CD4-positive, alpha-beta T cell treated with Interferon alpha-2 for 1 hour (primary cell): ENCODE data around the gene KCNN1.
"Not testable (repeated sequence)": the region's sequence is repeated elsewhere in the genome, so short reads cannot be mapped to it uniquely, and the experiment has no call there.

ENCODE experiments used
- DNase-seq, 2 donors: peaks; one replicate each; pipeline ENCODE4 v3.0.0-alpha.2; 2020 to 2022

The KCNN1 gene

DNA sequence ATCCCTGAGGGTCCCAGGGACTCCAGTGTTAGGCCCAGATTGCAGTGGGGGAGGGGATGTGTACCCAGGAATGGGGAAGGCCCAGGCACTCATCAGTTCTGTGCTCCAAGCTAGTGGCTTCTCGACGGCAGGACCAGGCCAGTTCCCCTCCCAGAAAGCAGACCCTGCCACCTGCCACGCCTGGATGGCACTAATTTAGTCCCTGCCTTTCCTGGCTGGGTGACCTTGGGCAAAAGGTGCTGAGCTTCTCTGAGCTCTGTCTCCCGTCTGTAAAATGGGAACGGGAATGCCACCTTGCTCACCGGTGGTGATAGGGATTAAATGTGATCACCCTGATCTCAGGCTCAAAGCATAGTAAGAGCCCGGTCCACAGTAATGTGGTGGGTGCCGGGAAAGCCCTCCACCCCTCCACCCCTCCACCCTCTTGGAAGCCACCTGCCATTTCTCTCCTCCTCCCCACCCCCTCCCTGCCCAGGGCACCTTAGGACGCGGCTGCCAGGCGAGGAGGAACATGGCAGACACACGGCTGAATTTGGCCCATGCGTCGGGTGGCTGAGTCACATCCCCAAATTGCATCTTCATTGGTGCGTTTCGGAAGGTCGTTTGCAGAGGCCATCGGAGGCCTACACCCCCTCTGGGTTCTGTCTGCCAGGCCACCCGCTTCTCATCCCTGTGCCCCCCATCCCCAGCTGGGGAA is 2.3 kb downstream of the KCNN1 start:
- no peak for DNase-seq

DNA sequence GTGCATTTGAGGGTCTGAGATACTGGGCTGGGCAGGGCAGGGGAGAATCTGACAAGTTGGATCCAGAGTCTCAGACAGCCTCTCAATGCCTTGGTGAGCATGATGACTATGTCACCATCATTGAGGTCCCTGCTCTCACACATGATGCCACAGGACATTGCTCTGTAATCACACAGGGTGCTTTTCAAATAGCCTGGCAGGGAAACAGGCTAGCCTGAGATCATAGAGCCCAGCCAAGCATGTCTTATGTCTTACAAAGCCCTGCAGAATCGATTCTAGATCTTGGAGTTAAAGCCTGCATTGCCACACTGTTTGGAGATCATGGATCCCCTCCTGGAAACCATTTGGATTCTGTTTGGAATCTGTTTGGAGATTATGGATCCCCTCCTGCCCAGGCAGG is 5.3 kb downstream of the KCNN1 start:
- no peak for DNase-seq

- no peak for DNase-seq
Measured at GRCh38 chr19:17973759-17974158, 6.9 kb downstream of the KCNN1 start.

GRCh38 chr19:17974551-17974950 is 7.6 kb downstream of the KCNN1 start:
- DNase-seq, result no peak

DNA sequence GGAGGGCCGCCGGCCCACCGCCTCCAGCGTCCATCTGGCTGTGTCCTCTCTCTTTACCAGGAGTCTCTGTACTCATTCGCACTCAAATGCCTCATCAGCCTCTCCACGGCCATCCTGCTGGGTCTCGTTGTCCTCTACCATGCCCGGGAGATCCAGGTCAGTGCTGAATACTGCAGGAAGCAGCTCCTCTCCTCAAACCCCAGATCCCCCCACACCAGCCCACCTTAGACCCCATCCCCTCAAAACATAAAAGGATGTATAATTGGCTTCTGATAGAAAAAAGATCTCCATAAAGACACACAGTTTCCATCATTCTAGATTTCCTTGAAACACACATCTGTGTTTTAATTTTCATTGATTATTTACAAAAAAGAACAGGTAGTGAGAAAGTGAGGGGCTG is 8.1 kb downstream of the KCNN1 start:
- DNase-seq, result no peak

GRCh38 chr19:17977021-17977420 is 10.1 kb downstream of the KCNN1 start:
- DNase-seq, result no peak

DNA sequence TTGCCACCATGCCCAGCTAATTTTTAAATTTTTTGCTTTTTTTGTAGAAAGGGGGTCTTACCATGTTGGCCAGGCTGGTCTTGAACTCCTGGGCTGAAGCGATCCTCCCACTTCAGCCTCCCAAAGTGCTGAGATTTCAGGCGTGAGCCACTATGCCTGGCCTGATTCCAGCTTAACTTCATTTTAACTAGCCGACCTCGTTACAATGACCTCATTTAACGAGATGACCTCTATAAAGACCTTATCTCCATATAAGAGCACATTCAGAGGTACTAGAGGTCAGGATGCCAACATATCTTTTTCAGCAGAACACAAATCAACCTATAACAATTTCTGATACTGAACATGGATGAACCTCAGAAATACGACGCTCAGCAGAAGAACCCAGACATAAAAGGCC is 10.6 kb downstream of the KCNN1 start:
- DNase-seq, result no peak

DNA sequence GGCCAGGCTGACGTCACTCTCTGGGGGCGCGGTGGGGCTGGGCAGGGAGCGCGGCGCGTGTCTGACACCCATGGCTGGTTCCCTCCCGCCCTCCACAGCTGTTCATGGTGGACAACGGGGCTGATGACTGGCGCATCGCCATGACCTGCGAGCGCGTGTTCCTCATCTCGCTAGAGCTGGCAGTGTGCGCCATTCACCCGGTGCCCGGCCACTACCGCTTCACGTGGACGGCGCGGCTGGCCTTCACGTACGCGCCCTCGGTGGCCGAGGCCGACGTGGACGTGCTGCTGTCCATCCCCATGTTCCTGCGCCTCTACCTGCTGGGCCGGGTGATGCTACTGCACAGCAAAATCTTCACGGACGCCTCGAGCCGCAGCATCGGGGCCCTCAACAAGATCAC is 14.7 kb downstream of the KCNN1 start:
- no peak for DNase-seq

- DNase-seq, result no peak
Measured at GRCh38 chr19:17982430-17982829, 15.5 kb downstream of the KCNN1 start.

GRCh38 chr19:17985037-17985818 is 18.3 kb downstream of the KCNN1 start:
- DNase-seq, result no peak

DNA sequence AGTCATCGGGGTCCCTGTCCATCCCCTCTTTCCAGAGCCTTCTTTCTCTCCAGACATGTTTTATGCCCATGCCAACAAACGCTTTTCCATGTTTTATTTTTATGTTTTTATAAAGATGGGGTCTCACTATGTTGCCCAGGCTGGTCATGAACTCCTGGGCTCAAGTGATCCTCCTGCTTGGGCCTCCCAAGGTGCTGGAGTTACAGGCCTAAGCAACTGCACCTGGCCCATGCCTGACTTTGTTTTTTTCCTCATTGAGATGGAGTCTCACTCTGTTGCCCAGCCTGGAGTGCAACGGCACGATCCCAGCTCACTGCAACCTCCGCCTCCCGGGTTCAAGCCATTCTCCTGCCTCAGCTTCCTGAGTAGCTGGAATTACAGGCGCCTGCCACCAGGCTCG is 19.7 kb downstream of the KCNN1 start:
- DNase-seq, result not testable (repeated sequence)

DNA sequence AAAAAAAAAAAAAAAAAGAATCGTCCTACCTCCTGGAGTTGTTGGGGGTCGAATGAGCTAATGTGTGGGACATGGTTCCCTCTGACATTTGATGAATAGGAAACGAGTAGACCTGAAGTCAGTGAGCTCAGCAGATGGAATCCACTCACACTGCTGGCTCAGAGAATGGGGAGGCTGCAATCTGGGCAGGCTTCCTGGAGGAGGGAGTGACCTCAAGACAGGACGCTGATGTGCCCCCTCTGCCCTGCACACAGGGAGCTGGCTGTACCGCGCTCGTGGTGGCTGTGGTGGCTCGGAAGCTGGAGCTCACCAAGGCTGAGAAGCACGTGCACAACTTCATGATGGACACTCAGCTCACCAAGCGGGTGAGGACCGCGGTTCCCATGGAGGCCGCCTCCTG is 21.3 kb downstream of the KCNN1 start:
- no peak for DNase-seq

GRCh38 chr19:17989425-17990094 is 22.7 kb downstream of the KCNN1 start:
- DNase-seq, result no peak

DNA sequence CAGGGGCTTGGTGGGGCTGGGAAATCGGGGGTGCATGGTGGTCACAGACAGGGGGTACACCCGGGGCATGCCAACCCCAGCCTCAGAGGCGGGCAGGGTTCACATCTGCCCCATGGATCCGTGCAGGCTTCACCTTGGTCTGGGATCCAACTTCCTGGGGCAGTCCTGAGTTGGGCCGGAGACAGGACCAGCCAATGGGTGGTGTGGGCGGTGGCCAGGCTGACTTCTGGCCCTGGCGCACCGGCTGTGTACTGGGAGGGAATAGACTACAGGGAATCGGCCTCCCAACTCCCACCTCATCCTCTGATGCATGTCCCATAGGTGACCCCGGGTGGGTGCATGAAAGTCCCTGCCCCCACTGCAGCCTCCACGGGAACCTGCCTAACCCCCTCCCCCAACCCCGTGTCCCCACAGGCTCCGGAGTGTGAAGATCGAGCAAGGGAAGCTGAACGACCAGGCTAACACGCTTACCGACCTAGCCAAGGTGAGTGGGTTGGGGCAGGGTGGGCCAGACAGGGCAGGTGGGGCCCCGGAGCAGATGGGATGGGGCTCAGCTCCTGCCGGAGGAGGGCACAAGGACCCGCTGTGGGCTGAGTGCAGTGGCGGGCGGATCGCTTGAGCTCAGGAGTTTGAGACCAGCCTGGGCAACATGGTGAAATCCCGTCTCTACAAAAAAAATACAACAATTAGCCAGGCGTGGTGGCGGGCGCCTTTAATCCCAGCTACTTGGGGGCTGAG is 26.3 kb downstream of the KCNN1 start:
- no peak for DNase-seq

DNA sequence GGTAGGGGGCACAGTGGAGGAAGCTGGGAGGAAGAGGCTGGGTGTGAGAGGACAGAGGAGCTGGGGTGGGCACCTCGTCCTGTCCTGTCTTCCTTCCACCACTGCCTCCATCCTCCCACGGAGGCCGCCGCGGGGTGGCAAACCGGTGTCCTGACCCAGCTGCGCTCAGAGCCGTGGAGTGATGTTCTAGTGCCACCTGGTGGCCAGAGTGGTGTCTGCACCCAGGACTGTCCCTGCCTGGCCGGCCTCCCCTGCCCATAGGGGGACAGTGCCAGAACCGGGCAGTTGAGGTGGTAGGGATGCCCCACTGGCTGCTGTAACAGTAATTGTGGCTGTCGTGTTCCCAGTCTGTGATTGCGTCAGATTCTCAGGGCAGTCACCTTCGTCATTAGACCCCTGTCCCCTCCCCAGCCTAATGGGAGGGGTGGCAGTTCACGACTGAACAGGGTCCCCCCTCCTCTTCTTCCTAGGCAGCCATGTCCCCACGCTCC is 30.0 kb downstream of the KCNN1 start:
- peak; percentile 83 to 89 for DNase-seq

DNA sequence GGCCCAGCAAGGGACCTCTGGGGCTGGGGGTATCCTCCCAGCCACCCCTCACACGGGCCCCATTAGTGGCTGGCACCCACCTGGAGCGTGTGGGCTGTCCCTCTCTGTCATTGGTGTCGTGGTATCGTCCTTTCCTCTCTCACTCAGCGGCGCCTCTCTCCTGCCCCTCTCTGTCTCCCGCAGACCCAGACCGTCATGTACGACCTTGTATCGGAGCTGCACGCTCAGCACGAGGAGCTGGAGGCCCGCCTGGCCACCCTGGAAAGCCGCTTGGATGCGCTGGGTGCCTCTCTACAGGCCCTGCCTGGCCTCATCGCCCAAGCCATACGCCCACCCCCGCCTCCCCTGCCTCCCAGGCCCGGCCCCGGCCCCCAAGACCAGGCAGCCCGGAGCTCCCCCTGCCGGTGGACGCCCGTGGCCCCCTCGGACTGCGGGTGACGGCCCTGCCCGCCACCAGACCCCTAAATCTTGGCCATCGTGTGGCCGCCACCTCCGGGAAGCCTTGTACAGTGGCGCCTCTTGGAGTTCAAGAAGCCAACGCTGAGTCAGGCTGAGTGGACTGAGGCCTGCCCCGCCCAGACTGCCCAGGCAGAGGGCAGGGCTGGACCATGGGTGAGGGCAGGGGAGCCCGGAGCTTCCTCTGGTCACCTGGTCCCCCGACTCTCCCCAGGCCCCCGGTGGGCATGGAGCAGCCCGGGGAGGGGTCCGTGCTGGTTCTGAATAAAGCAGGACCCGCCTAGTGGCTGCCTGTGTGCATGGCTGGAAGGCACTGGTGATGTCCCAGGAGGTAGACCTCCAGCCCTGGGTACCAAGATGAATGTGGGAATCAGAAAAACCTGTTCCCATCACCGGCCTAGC is 31.3 kb downstream of the KCNN1 start:
- no peak for DNase-seq

- no peak for DNase-seq
Measured at GRCh38 chr19:17998827-17999150, 31.9 kb downstream of the KCNN1 start.

DNA sequence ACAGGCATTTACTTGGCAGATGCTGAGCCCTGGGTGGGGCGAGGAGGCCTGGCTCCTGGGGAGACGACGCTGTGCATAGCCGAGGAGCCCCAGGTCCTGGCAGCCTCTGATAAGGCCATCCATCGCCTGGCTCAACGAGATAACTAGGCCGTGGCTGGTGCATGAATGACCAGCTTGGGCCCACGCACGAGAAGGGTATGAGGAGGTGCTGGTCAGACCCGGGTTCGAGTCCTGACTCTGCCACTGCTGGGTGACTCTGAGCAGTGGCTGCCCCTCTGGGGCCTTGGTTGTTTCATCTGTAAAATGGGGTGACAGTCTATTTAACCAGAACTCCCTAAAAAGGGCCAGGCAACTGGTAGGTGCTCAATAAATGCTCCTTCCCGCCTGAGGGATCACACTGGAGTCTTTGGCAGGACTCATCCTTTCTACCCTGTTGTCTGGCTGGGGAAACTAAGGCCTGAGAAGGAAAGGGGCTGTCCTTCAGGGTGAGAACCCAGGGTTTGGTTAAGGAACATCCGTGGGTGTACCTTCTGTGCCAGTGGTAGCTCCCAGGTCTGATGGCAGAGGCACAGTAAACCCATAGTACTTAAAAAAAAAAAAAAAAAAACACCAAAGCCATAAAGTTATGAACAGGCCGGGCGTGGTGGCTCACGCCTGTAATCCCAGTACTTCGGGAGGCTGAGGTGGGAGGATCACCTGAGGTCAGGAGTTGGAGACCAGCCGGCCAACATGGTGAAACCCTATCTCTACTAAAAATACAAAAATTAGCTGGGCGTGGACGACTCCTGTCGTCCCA is 33.0 kb downstream of the KCNN1 start:
- no peak for DNase-seq

DNA sequence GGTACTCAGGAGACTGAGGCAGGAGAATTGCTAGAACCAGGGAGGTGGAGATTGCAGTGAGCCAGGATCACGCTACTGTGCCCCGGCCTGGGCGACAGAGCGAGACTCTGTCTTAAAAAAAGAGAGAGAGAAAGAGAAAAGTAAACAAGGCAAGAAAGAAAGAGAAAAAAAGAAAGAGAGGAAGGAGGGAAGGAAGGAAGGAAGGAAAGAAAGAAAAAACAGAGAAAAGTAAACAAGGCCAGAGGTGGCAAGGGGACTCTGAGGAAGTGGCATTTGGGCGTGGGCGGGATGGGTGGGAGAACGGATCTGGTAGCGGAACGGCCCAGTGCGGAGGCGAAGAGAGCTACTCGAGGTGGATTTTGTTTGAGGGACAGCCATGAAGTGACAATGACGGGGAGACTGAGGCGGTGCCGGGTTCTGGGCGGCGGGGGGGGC is 33.6 kb downstream of the KCNN1 start:
- no peak for DNase-seq

DNA sequence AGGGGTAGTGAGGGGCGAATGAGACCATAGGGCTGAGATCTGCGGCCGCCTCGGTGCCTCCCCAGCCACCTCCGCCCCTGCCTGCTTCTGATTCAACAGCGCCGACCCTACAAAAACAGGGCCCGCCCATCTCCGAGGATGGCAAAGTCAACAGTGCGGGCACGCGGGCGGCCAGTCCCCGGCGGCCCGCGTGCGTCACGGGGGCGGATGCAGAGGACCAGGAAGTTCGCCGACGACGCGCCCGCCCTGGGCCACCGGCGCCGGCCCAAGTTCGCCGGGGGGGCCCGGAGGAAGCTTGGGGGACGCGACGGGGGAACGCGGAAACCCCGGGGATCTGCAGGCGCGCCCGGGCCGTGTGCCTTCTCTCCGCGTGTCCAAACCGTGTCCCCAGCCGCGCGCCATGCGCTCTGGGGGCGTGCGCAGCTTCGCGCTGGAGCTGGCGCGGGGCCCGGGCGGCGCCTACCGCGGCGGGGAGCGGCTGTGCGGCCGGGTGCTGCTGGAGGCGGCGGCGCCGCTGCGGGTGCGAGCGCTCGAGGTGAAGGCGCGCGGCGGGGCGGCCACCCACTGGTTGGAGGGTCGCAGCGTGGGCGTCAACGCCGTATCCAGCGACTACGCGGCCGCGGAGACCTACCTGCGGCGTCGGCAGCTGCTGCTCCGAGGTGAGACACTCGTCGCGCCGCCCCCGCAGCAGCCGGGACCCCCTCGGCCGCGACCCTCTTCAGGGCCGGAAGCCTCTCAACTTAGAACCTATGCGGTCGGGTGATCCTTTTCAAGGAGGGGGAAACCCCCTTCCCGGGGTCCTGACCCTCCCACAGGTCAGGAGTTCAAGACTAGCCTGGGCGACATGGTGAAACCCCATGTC is 34.2 kb downstream of the KCNN1 start:
- peak; percentile 96 to 97 for DNase-seq
